LNCAP (cell line): ENCODE results near the gene SBNO2.

ENCODE experiments used
- CTCF ChIP-seq: fragments of 450-650 bp; IDR thresholded peaks from 2 replicates; pipeline ENCODE4 v1.5.1; 2017; ENCODE audit warnings: mild to moderate bottlenecking

SBNO2 gene

GRCh38 chr19:1168572-1169410 is 5.3 kb downstream of the SBNO2 start:
- no peak for TF ChIP-seq CTCF

DNA sequence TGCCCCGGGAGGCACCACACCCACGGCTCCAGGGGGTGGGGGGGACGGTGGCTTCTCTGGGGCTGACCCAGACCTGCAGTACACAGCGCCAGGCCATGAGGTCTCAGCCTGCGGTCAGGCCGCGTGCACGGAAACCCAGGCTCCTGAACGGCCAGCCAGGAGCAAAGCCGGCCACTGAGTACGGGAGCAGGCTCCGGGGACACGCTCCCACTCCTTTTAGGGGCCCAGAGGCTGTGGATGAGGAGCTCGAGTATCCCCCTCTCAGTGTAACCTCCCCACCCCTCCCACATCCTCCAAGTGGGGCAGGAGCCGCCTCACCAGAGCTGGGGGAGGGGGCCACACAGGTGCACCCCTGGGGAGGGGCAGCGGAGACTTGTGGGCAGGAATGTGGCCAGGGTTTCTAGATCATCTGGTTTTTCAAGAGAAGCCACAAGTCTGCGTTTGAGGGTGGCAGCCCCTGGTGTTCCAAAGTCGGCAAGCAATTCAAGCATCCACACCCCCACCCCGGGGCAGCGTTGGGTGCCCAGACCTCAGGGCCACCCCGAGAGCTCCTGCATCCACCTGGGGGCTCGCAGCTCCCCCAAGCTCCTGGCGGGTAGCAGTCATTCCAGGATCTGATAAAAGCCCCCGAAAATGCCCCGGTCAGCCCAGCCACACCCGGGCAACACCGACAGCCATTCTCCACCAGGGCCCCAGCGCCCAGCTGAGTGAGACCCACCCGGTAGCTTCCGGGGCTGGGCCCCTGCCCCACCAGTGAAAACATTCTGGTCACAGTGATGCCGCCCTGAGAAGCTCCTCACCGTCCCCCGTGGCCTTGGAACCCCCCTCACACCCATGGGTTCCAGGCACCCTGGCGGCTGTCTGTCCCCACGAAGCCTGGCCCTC is 6.1 kb downstream of the SBNO2 start:
- TF ChIP-seq CTCF, result no peak

GRCh38 chr19:1166872-1167573 is 7.0 kb downstream of the SBNO2 start:
- TF ChIP-seq CTCF, result no peak

- TF ChIP-seq CTCF, result no peak
These were observed 9.2 kb downstream of the SBNO2 start for GRCh38 chr19:1164684-1165531.

DNA sequence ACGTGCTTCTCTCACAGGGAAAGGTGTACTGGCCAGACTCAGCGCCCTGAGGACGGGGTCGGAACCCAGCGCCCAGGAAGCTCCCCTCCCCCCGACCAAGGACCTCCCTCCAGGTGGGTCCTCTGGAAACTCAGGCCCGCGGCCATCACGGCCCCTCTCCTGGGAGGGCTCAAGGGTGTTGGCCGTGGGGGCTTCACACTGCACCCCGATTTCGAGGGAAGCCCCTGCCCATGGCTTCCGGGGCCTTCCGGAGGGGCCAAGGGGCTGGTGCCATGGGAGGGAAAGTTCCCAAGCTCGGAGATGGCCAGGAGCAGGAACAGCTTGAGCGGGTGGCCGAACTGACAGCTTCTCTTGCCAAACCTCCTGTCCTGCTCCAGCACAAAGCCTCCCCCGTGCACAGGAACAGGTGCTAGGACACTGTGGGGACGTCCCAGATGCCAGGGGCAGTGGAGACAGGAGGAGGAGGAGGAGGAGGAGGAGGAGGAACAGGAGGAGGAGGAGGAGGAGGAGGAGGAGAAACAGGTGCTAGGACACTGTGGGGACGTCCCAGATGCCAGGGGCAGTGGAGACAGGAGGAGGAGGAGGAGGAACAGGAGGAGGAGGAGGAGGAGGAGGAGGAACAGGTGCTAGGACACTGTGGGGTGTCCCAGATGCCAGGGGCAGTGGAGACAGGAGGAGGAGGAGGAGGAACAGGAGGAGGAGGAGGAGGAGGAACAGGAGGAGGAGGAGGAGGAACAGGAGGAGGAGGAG is 10.0 kb downstream of the SBNO2 start:
- no peak for TF ChIP-seq CTCF

GRCh38 chr19:1163283-1163933 is 10.7 kb downstream of the SBNO2 start:
- TF ChIP-seq CTCF, result no peak
